Tibial nerve (tissue), 4 donors: ENCODE results near the gene CTSL. TPM values are rescaled to one million over a fixed set of nuclear protein-coding genes. Genes with fewer than 3 reads are reported as not detected.

Experiments used
- DNase-seq, 2 donors: peaks; one replicate each; pipeline ENCODE4 v3.0.0-alpha.2; 2019; ENCODE audit warnings: low spot score in 2 of 2
- H3K27ac ChIP-seq, 4 donors: fragments of 200-600 bp; sonication (generic) in 3 of 4; one replicate each; pipeline ENCODE4 v1.5.1; 2017 to 2019; ENCODE audit warnings: mild to moderate bottlenecking in 1 of 4
- H3K27me3 ChIP-seq, 2 donors: fragments of 200-600 bp; sonication (generic) in 1 of 2; one replicate each; pipeline versions ENCODE4 v1.5.1 to v1.6.0; 2017 to 2019
- H3K36me3 ChIP-seq, 3 donors: fragments of 200-600 bp; sonication (generic); one replicate each; pipeline ENCODE4 v1.5.1; 2018 to 2019
- H3K4me1 ChIP-seq, 4 donors: fragments of 200-600 bp; sonication (generic) in 3 of 4; one replicate each; pipeline ENCODE4 v1.5.1; 2017 to 2019
- H3K4me3 ChIP-seq, 4 donors: fragments of 200-600 bp; sonication (generic) in 3 of 4; one replicate each; pipeline ENCODE4 v1.5.1; 2017 to 2019; ENCODE audit warnings: mild to moderate bottlenecking in 1 of 4, moderate library complexity in 1 of 4
- H3K9me3 ChIP-seq, 4 donors: fragments of 200-600 bp; sonication (generic) in 3 of 4; one replicate each; pipeline ENCODE4 v1.5.1; 2017 to 2019
- EP300 ChIP-seq, 2 donors: sonication (generic); formaldehyde crosslinking; IDR thresholded peaks; one replicate each; pipeline ENCODE4 v1.6.1; 2017; ENCODE audit warnings: antibody characterized with exemption in 2 of 2, mild to moderate bottlenecking in 1 of 2
- POLR2A ChIP-seq, 2 donors: fragments of 450-650 bp; IDR thresholded peaks; one replicate each; pipeline ENCODE4 v1.6.1; 2017; ENCODE audit warnings: antibody characterized with exemption in 2 of 2, mild to moderate bottlenecking in 2 of 2, moderate library complexity in 2 of 2
- WGBS, 2 donors: methylation state at CpG; one replicate each; pipeline ENCODE4 v1.1.5; 2018; 5-methylcytosine and 5-hydroxymethylcytosine counted together
- total RNA-seq, 4 donors: library from RNA; depleted of rRNA; stranded (reverse); fragments of >200 nt; gene quantifications; one replicate each; pipeline ENCODE4 v1.1.0, GENCODE V29; 2016
- TF ChIP-seq, protein P1 (sequence below), 5 experiments: fragments of 200-600 bp in 3 of 5; fragments of 450-650 bp in 2 of 5; sonication (generic) in 3 of 5; IDR thresholded peaks; one replicate each; pipeline ENCODE4 v1.5.1; 2016 to 2019; ENCODE audit warnings: antibody characterized with exemption in 5 of 5, mild to moderate bottlenecking in 3 of 5, moderate library complexity in 2 of 5

The CTSL gene
- total RNA-seq, 4 donors from 2014 or later: 77.7 to 181 (median 100) TPM

GRCh38 chr9:87695523-87695922 lies 30.4 kb upstream of the CTSL start:
- Histone ChIP-seq H3K36me3 (peaks cover 0 to 23% (median 0%) of the 10 kb centered on the region in 3 donors), H3K4me1 (no peaks in the 10 kb centered on the region), H3K9me3 (peaks cover 0 to 16% (median 0%) of the 10 kb centered on the region in 4 donors), H3K27ac (no peak overlapping the region), H3K27me3 (no peaks in the 10 kb centered on the region), H3K4me3 (no peak overlapping the region)
- 79 to 84% methylated on average over 1 of the region's 1 CpG for WGBS, 2 donors
- DNase-seq: no peak
- TF ChIP-seq POLR2A (IDR thresholded peaks at IDR 0.05) (no peak), EP300 (IDR thresholded peaks at IDR 0.05) (no peak)
- TF ChIP-seq, protein P1, sequence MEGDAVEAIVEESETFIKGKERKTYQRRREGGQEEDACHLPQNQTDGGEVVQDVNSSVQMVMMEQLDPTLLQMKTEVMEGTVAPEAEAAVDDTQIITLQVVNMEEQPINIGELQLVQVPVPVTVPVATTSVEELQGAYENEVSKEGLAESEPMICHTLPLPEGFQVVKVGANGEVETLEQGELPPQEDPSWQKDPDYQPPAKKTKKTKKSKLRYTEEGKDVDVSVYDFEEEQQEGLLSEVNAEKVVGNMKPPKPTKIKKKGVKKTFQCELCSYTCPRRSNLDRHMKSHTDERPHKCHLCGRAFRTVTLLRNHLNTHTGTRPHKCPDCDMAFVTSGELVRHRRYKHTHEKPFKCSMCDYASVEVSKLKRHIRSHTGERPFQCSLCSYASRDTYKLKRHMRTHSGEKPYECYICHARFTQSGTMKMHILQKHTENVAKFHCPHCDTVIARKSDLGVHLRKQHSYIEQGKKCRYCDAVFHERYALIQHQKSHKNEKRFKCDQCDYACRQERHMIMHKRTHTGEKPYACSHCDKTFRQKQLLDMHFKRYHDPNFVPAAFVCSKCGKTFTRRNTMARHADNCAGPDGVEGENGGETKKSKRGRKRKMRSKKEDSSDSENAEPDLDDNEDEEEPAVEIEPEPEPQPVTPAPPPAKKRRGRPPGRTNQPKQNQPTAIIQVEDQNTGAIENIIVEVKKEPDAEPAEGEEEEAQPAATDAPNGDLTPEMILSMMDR (IDR thresholded peaks at IDR 0.05): no peak

DNA sequence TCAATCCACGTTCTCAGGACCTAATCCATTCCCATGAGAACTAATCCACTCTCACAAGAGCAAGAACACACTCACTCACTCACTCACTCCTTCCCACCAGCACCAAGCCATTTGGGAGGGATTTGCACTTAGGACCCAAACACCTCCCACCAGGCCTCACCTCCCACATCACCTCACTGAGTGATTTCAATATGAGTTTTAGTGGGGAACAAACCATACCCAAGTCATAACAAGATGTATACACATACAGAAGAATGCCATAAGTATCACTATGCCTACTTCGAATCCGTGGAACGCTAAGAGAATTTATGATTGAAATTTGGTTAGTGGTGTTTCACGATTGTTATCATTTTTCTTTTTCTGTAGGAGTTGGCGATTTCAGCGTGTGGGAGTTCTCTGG lies 29.3 kb upstream of the CTSL start:
- Histone ChIP-seq H3K4me1 (no peaks in the 10 kb centered on the region), H3K4me3 (no peak overlapping the region), H3K27ac (no peak overlapping the region), H3K27me3 (no peaks in the 10 kb centered on the region), H3K36me3 (peaks cover 0 to 23% (median 0%) of the 10 kb centered on the region in 3 donors), H3K9me3 (peaks cover 0 to 16% (median 0%) of the 10 kb centered on the region in 4 donors)
- no peak for DNase-seq
- WGBS, 2 donors: 80 to 92% methylated on average over 7 of the region's 7 CpGs
- TF ChIP-seq, protein P1 (IDR thresholded peaks at IDR 0.05): no peak
- no peak for TF ChIP-seq POLR2A (IDR thresholded peaks at IDR 0.05)

- Histone ChIP-seq H3K4me3 (no peak overlapping the region), H3K4me1 (no peaks in the 10 kb centered on the region), H3K27ac (no peak overlapping the region), H3K36me3 (peaks cover 0 to 28% (median 0%) of the 10 kb centered on the region in 3 donors), H3K27me3 (no peaks in the 10 kb centered on the region), H3K9me3 (peaks cover 0 to 8% (median 0%) of the 10 kb centered on the region in 4 donors)
- TF ChIP-seq POLR2A (IDR thresholded peaks at IDR 0.05): no peak
- TF ChIP-seq EP300 (IDR thresholded peaks at IDR 0.05): no peak
- TF ChIP-seq, protein P1 (IDR thresholded peaks at IDR 0.05): no peak
- WGBS, 2 donors: 90 to 91% methylated on average over 13 to 14 of the region's 14 CpGs
- no peak for DNase-seq
These were observed 27.7 kb upstream of the CTSL start for GRCh38 chr9:87698069-87698809.

DNA sequence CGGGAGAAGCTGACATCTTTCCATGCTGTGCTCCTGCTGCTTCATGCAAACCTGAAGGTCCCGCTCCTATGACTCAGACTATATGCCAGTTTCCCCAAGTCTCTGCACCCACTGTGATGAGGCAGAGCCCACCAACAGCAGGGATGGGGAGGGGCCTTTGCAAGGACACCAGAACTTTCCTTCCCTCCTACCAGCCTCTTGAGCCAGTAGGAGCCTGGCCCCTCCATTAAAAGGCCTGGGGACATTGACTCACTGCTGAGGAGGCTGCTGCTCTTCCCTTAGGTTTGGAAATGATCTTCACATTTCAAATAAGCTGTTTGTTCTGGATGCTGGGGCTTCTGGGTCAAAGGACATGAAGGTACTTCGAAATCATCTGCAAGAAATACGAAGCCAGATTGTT lies 26.1 kb upstream of the CTSL start:
- no peak overlapping the region for H3K4me3 ChIP-seq
- TF ChIP-seq POLR2A (IDR thresholded peaks at IDR 0.05) (no peak), EP300 (IDR thresholded peaks at IDR 0.05) (no peak)
- TF ChIP-seq, protein P1 (IDR thresholded peaks at IDR 0.05): no peak
- DNase-seq: no peak
- H3K27me3 ChIP-seq: no peaks in the 10 kb centered on the region
- H3K27ac ChIP-seq: no peak overlapping the region
- H3K9me3 ChIP-seq: no peaks in the 10 kb centered on the region
- WGBS, 2 donors: 95 to 96% methylated on average over 4 of the region's 4 CpGs
- H3K4me1 ChIP-seq: no peaks in the 10 kb centered on the region
- H3K36me3 ChIP-seq: peaks cover 0 to 29% (median 0%) of the 10 kb centered on the region in 3 donors

DNA sequence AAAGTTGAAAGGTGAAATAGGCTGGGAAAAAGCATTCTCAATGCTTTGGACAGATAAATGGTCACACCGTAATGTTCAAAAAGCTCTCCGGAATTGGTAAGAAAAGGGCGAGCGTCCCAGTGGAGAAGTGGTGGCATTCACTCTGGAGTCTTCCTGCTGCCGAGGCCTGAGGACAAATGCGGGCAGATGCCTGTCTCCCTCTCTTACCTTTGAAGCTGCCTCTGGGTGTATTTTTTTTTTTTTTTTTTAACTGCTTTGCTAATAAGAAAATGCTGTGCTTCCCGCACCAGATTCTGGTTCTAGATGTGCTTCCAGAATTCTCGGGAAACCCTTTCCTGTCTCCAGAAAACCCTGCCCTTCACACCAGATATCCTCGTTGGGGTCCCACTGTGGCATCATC lies 24.4 kb upstream of the CTSL start:
- Histone ChIP-seq H3K4me3 (no peak overlapping the region), H3K9me3 (no peaks in the 10 kb centered on the region), H3K36me3 (peaks cover 0 to 37% (median 5%) of the 10 kb centered on the region in 3 donors), H3K27me3 (no peaks in the 10 kb centered on the region), H3K27ac (no peak overlapping the region), H3K4me1 (no peaks in the 10 kb centered on the region)
- no peak for DNase-seq
- TF ChIP-seq, protein P1 (IDR thresholded peaks at IDR 0.05): no peak
- TF ChIP-seq POLR2A (IDR thresholded peaks at IDR 0.05) (no peak), EP300 (IDR thresholded peaks at IDR 0.05) (no peak)
- 83 to 90% methylated on average over 9 of the region's 9 CpGs for WGBS, 2 donors
